OCI-LY1 (cell line): ENCODE data around the gene ZCCHC3.

Experiments
- H2AFZ ChIP-seq: fragments of 200-600 bp; sonication (generic), shearing (Covaris generic); 2 replicates; pipeline ENCODE4 v1.6.0; 2014; ENCODE audit warnings: antibody characterized with exemption, mild to moderate bottlenecking, low read length
- H3F3A ChIP-seq: fragments of 200-600 bp; sonication (generic), shearing (Covaris generic); 2 replicates; pipeline ENCODE4 v1.6.0; 2014; ENCODE audit warnings: mild to moderate bottlenecking, antibody characterized with exemption, low read length, moderate library complexity; ENCODE audit not compliant: insufficient read depth
- H3K27ac ChIP-seq: fragments of 200-600 bp; sonication (generic); 2 replicates; pipeline ENCODE4 v1.5.1; 2014; ENCODE audit warnings: low read length, mixed run types, mild to moderate bottlenecking, low read depth; ENCODE audit not compliant: poor library complexity, severe bottlenecking
- H3K27me3 ChIP-seq: fragments of 200-600 bp; sonication (generic); 2 replicates; pipeline ENCODE4 v1.6.0; 2014; ENCODE audit warnings: antibody characterized with exemption, mild to moderate bottlenecking, low read length, moderate library complexity; ENCODE audit not compliant: insufficient read depth
- H3K36me3 ChIP-seq: fragments of 200-600 bp; sonication (generic); 2 replicates; pipeline ENCODE4 v1.6.1; 2014; ENCODE audit warnings: mild to moderate bottlenecking, antibody characterized with exemption, low read length, moderate library complexity, mixed read lengths; ENCODE audit not compliant: insufficient read depth
- H3K4me1 ChIP-seq: fragments of 200-600 bp; sonication (generic); 2 replicates; pipeline ENCODE4 v1.5.1; 2014; ENCODE audit warnings: mild to moderate bottlenecking, low read length, moderate library complexity; ENCODE audit not compliant: insufficient read depth, severe bottlenecking
- H3K4me2 ChIP-seq: fragments of 200-600 bp; sonication (generic), shearing (Covaris generic); 2 replicates; pipeline ENCODE4 v1.6.1; 2014; ENCODE audit warnings: low read length
- H3K4me3 ChIP-seq: fragments of 200-600 bp; sonication (generic); 2 replicates; pipeline ENCODE4 v1.5.1; 2014; ENCODE audit warnings: low read length, low read depth, mild to moderate bottlenecking, mixed read lengths; ENCODE audit not compliant: poor library complexity, severe bottlenecking
- H3K79me2 ChIP-seq: fragments of 200-600 bp; shearing (Covaris generic); 2 replicates; pipeline ENCODE4 v1.6.1; 2016; ENCODE audit warnings: mixed run types, low read length, mixed read lengths; ENCODE audit not compliant: insufficient read depth
- H3K9ac ChIP-seq: fragments of 200-600 bp; sonication (generic), shearing (Covaris generic); 2 replicates; pipeline ENCODE4 v1.6.1; 2014; ENCODE audit warnings: mild to moderate bottlenecking, low read length, mixed read lengths
- H3K9me2 ChIP-seq: fragments of 200-600 bp; sonication (generic), shearing (Covaris generic); 2 replicates; pipeline ENCODE4 v1.6.1; 2014; ENCODE audit warnings: low read depth, mild to moderate bottlenecking, low read length, mixed read lengths
- H3K9me3 ChIP-seq: fragments of 200-600 bp; shearing (Covaris generic); 2 replicates; pipeline ENCODE4 v1.6.1; 2014; ENCODE audit warnings: low read length, mixed read lengths
- H4K20me1 ChIP-seq: fragments of 200-600 bp; sonication (generic), shearing (Covaris generic); 2 replicates; pipeline ENCODE4 v1.6.0; 2016; ENCODE audit warnings: mild to moderate bottlenecking, low read length; ENCODE audit not compliant: insufficient read depth
- EZH2 ChIP-seq: fragments of 200-600 bp; sonication (generic), shearing (Covaris generic); IDR thresholded peaks from 2 replicates; pipeline ENCODE4 v1.8.0; 2017; ENCODE audit warnings: borderline replicate concordance, mixed run types, mild to moderate bottlenecking, antibody characterized with exemption, low read length, moderate library complexity, mixed read lengths
- TF ChIP-seq, protein P1 (sequence below): fragments of 200-600 bp; sonication (generic), shearing (Covaris generic); IDR thresholded peaks from 2 replicates; pipeline ENCODE4 v1.5.1; 2017; ENCODE audit warnings: mild to moderate bottlenecking, antibody characterized with exemption, low read length, moderate library complexity, mixed read lengths

The ZCCHC3 gene

DNA sequence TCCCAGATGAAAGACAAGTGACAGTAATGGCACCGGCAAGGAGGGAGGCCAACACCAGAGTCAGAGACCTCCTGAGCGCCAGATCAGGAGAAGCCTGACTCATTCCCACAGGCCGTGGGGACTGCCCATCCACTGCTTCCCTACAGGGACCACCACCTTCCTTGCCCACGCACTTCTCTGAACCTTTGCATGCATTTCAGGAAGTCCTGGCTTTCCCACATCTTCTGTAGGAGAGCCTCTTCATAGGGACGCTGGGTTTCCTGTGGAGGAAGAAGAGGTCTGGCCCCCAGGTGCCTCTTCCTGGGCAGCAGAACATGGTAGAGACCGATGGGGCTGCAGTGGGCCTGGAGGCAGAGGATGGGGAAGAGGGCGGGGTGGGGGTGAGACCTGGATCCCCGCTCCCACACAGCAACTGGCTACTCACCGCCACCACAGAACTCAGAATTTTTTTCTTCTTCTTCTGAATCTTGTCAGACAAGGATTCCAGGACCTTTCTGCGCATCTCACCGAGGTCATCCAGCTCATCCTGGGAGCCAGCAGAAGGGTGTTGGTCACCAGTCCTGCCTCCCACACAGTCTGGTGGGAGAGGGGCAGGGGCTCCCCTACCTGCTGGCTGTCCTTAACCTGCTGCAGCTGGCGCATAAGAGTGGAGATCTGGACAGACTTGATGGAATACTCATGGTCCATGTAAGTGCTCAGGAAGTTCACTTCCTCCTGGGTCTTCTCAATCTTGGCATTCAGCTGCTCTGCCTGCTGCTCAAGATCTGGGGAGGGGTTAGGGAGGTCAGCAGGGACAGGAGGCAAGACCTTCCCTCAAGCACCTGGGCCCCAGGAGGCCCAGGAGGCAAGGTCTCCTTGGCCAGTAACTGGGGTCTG lies 20.5 kb upstream of the ZCCHC3 start:
- no peaks in the 10 kb centered on the region; the same call in 1 of the 2 replicates for H3K36me3 ChIP-seq
- no peaks in the 10 kb centered on the region for H3K9me2 ChIP-seq
- no peaks in the 10 kb centered on the region for H4K20me1 ChIP-seq
- no peaks in the 10 kb centered on the region for H3F3A ChIP-seq
- H3K27me3 ChIP-seq: no peaks in the 10 kb centered on the region
- no peak overlapping the region for H3K4me2 ChIP-seq
- H3K27ac ChIP-seq: no peak overlapping the region
- no peak overlapping the region for H3K9ac ChIP-seq
- no peak overlapping the region for H3K4me3 ChIP-seq
- TF ChIP-seq, protein P1, sequence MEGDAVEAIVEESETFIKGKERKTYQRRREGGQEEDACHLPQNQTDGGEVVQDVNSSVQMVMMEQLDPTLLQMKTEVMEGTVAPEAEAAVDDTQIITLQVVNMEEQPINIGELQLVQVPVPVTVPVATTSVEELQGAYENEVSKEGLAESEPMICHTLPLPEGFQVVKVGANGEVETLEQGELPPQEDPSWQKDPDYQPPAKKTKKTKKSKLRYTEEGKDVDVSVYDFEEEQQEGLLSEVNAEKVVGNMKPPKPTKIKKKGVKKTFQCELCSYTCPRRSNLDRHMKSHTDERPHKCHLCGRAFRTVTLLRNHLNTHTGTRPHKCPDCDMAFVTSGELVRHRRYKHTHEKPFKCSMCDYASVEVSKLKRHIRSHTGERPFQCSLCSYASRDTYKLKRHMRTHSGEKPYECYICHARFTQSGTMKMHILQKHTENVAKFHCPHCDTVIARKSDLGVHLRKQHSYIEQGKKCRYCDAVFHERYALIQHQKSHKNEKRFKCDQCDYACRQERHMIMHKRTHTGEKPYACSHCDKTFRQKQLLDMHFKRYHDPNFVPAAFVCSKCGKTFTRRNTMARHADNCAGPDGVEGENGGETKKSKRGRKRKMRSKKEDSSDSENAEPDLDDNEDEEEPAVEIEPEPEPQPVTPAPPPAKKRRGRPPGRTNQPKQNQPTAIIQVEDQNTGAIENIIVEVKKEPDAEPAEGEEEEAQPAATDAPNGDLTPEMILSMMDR: no peak
- TF ChIP-seq EZH2: no peak
- no peaks in the 10 kb centered on the region for H3K9me3 ChIP-seq
- H3K79me2 ChIP-seq: no peaks in the 10 kb centered on the region
- no peak overlapping the region for H2AFZ ChIP-seq
- H3K4me1 ChIP-seq: no peaks in the 10 kb centered on the region

DNA sequence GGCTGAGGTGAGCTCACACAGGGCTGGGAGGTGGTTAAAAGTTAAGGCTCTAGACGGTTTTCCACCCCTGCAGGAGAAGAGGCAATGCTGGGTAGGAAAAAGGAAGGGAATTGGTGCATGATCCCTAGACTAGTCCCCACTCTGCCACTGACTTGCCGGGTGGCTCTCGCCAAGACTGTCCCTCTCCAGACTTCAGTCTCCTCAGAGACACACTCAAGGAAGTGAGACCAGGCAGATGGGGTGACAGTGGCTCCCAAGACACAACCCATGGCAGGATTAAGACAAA lies 19.9 kb upstream of the ZCCHC3 start:
- no peak overlapping the region for H3K9ac ChIP-seq
- H3K4me1 ChIP-seq: no peaks in the 10 kb centered on the region
- no peaks in the 10 kb centered on the region for H3K27me3 ChIP-seq
- no peak for TF ChIP-seq EZH2
- TF ChIP-seq, protein P1: no peak
- H4K20me1 ChIP-seq: no peaks in the 10 kb centered on the region
- H3F3A ChIP-seq: no peaks in the 10 kb centered on the region
- no peak overlapping the region for H3K4me3 ChIP-seq
- no peak overlapping the region for H3K4me2 ChIP-seq
- no peaks in the 10 kb centered on the region for H3K79me2 ChIP-seq
- H3K9me3 ChIP-seq: no peaks in the 10 kb centered on the region
- H3K27ac ChIP-seq: no peak overlapping the region
- H3K36me3 ChIP-seq: no peaks in the 10 kb centered on the region; the same call in 1 of the 2 replicates
- no peaks in the 10 kb centered on the region for H3K9me2 ChIP-seq
- H2AFZ ChIP-seq: no peak overlapping the region

DNA sequence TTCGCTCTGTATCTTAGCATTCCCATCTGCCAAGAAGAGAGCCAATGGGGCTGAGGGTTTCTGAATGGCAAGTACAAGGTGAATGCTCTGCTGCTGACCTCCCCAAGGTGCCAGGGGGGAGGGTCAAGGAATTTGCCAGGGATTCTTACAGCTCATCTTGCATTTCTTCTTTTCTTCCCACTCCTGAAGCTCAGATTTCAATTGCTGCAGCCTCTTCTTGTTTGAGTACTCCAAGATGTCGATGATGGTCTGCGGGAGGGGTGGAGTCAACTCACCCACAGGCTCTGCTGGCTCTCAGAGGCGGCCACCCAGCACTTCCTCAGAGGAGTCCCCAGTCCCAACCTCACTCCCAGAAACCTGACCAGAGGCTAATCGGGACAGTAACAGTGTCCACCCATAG lies 19.2 kb upstream of the ZCCHC3 start:
- Histone ChIP-seq H3K4me3 (no peak overlapping the region), H3K9ac (no peak overlapping the region), H3K9me2 (no peaks in the 10 kb centered on the region), H3K79me2 (no peaks in the 10 kb centered on the region), H3K27ac (no peak overlapping the region), H4K20me1 (no peaks in the 10 kb centered on the region), H3F3A (no peaks in the 10 kb centered on the region), H3K4me1 (no peaks in the 10 kb centered on the region), H3K27me3 (no peaks in the 10 kb centered on the region), H2AFZ (no peak overlapping the region), H3K9me3 (no peaks in the 10 kb centered on the region), H3K4me2 (no peak overlapping the region), H3K36me3 (no peaks in the 10 kb centered on the region; the same call in 1 of the 2 replicates)
- no peak for TF ChIP-seq EZH2
- TF ChIP-seq, protein P1: no peak
